Thymus (tissue), 11 donors: ENCODE data around the gene CLDND1. TPM values are rescaled to one million over a fixed set of nuclear protein-coding genes. Genes with fewer than 3 reads are reported as not detected.

Experiments used
- DNase-seq, 9 donors: peaks; one replicate each; pipeline ENCODE4 v3.0.0-alpha.2; 2013; ENCODE audit warnings: low spot score in 9 of 9, low read depth in 6 of 9, missing footprints in 1 of 9
- H3K27ac ChIP-seq, 2 donors: one replicate each; pipeline ENCODE4 v1.5.1; 2013; ENCODE audit warnings: control low read depth in 1 of 2, low read depth in 1 of 2, low read length in 1 of 2, mild to moderate bottlenecking in 1 of 2, moderate library complexity in 1 of 2
- H3K27me3 ChIP-seq, 2 donors: one replicate each; pipeline ENCODE4 v1.5.1; 2013; ENCODE audit warnings: low read length in 1 of 2; ENCODE audit not compliant: control insufficient read depth in 2 of 2, insufficient read depth in 1 of 2
- H3K36me3 ChIP-seq, 2 donors: one replicate each; pipeline ENCODE4 v1.5.1; 2013; ENCODE audit warnings: low read length in 1 of 2, mild to moderate bottlenecking in 1 of 2, moderate library complexity in 1 of 2; ENCODE audit not compliant: control insufficient read depth in 2 of 2, insufficient read depth in 2 of 2
- H3K4me1 ChIP-seq, 2 donors: one replicate each; pipeline ENCODE4 v1.5.1; 2013; ENCODE audit warnings: low read length in 2 of 2; ENCODE audit not compliant: control insufficient read depth in 2 of 2, insufficient read depth in 2 of 2
- H3K4me3 ChIP-seq, 2 donors: one replicate each; pipeline ENCODE4 v1.5.1; 2013; ENCODE audit warnings: low read length in 2 of 2, control low read depth in 1 of 2, mild to moderate bottlenecking in 1 of 2
- H3K9me3 ChIP-seq, 2 donors: one replicate each; pipeline ENCODE4 v1.5.1; 2013; ENCODE audit warnings: low read length in 1 of 2, mild to moderate bottlenecking in 1 of 2; ENCODE audit not compliant: control insufficient read depth in 2 of 2, insufficient read depth in 1 of 2
- WGBS: extraction: QIAGEN DNeasy Blood & Tissue Kit; methylation state at CpG from one replicate; pipeline ENCODE4 v1.1.7; 2013; 5-methylcytosine and 5-hydroxymethylcytosine counted together
- polyA plus RNA-seq: library from polyadenylated mRNA; stranded (reverse); fragments of 200-250 nt; gene quantifications from one replicate; pipeline ENCODE4 v1.2.3, GENCODE V29; 2013
- total RNA-seq: library from RNA; stranded (reverse); fragments of 120-200 nt; gene quantifications from one replicate; pipeline ENCODE4 v1.2.4, GENCODE V29; 2013
- donor health status: healthy.

The CLDND1 gene
- total and polyA plus RNA-seq, 2 donors, result 60.1 to 65.2 TPM

DNA sequence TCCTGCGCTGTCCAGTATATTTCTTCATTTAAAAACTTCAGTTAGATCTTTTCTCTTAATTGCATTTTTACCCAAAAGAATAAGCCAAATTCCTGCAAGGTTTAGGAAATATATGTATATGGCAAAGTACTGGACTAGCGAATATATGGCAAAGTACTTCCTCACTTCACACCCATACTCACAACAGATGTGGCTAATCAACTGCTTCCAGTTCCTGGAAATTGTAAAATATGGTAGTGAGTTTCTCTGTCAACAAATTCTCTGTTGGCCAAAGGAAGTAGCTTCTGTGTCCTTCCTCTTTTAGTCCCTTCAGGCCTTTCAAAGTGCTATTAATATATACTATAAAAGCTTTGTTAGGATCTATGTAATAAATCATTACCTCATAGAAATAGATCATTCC, 31.1 kb upstream of the CLDND1 start:
- 81% methylated on average over 2 of the region's 2 CpGs for WGBS
- no peak for DNase-seq
- no peak overlapping the region for H3K27ac ChIP-seq

DNA sequence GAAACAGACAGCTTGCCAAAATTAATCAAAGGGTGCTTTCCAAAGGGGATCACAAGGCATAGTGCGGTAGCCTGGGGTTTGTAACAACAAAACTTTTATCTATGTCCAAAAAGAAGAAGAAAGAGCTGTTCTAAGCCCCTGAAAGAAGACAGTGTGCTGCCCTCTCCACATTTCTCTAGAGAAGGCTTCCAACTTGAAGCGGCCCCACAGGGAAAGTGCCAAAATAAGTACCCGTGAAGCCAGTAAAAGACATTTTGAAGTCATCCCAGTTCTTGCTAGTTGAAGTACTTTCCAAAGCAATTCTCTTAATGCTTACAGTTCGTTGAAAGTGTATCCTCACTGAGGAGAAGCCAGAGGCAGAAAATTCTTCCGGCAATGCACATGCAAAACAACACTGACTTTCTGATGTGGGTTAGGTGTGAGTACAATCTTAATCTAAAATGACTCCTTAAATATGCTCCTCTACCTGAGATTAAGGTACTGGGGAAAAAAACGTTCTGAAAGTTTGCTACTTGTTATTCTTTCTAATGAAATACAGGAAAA, 30.4 kb upstream of the CLDND1 start:
- H3K4me1 ChIP-seq, result no peaks in the 10 kb centered on the region
- no peak overlapping the region for H3K27ac ChIP-seq
- DNase-seq, result no peak
- no peaks in the 10 kb centered on the region for H3K27me3 ChIP-seq
- H3K9me3 ChIP-seq, result no peaks in the 10 kb centered on the region
- no peaks in the 10 kb centered on the region for H3K36me3 ChIP-seq
- 92% methylated on average over 6 of the region's 6 CpGs for WGBS
- no peak overlapping the region for H3K4me3 ChIP-seq

More for the DNA sequence above, 31.1 kb upstream of the CLDND1 start:
- Histone ChIP-seq H3K9me3 (no peaks in the 10 kb centered on the region), H3K36me3 (no peaks in the 10 kb centered on the region), H3K27me3 (no peaks in the 10 kb centered on the region), H3K4me3 (no peak overlapping the region), H3K4me1 (no peaks in the 10 kb centered on the region)

DNA sequence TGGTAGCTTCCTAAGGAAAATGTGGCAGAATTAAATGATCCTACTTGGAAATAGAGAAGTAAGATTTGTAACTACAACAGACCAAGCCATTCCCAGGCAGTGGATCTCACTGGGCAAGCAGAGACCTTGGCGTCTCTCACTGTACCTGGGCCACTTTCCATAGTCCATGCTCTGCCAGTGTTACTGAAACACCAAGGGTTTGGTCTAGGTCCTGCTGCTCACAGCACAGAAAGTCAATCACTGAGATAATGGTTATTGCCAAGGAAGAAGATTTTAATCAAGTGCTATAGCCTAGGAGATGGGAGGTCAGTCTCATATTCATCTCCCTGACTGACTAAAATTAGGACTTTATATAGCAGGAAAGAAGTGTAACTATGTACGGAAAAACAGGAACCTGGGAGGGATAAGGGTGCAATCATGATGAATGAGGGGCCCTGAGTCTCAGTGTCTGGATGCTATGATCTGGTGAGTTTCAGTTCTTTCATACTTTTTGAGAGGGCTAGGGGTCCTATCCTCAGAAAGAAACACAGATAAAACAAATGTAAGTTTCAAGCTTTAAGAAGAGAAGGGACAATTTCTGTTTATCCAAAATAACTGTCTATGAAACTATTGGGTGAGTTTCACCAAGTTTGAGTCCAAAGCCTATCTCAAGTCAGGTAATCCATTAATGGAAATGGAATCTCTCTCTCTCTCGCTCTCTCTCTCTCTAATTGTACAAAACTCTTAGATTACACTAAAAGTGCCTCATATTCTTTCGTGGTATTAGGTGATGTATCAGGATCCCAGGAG, 29.7 kb upstream of the CLDND1 start:
- 94% methylated on average over 4 of the region's 4 CpGs for WGBS
- H3K27me3 ChIP-seq, result no peaks in the 10 kb centered on the region
- no peaks in the 10 kb centered on the region for H3K4me1 ChIP-seq
- H3K36me3 ChIP-seq, result no peaks in the 10 kb centered on the region
- H3K27ac ChIP-seq, result no peak overlapping the region
- H3K9me3 ChIP-seq, result no peaks in the 10 kb centered on the region
- DNase-seq, result no peak
- H3K4me3 ChIP-seq, result no peak overlapping the region

DNA sequence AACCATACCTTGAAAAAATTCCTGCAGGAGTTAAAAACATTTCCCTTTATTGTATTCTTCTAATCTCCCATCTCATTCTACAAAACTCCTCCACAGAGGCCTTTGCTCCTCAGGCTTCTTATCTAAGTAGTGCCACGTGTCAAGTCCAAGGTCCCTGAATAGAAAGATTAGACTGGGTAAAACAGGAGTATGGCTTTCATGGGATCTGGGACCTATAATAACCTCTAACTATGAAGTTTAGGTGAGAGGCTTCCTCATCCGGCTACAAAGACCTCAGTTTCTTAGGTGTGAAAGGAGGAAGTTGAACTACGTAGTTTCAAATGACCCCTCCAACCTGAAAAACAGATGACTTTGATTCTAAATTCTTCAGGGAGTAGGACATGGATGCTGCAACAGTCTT, 29.1 kb upstream of the CLDND1 start:
- 92% methylated on average over 3 of the region's 3 CpGs for WGBS
- no peak for DNase-seq
- H3K27me3 ChIP-seq, result no peaks in the 10 kb centered on the region
- H3K4me1 ChIP-seq, result no peaks in the 10 kb centered on the region
- no peak overlapping the region for H3K4me3 ChIP-seq
- H3K27ac ChIP-seq, result no peak overlapping the region
- no peaks in the 10 kb centered on the region for H3K9me3 ChIP-seq
- no peaks in the 10 kb centered on the region for H3K36me3 ChIP-seq

DNA sequence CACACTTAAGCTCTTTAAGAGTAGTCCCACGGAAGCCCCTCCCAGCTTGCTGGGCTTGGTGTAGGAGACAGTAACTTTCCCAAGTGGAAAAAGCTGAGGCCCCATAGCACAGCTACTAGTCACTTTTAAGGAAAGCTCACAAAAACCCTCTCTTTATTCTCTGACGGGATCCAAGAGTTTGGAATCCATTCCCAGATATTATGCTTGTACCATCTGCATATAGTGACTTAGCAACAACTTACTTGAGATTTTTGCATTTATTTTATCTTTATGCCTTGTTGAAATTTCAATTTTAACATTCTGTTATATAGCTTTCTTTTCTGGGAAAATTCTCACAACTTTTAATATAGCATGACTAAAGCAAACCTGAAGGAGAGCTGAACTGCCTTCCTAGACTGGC, 28.5 kb upstream of the CLDND1 start:
- no peaks in the 10 kb centered on the region for H3K9me3 ChIP-seq
- WGBS, result 98% methylated on average over 2 of the region's 2 CpGs
- H3K4me1 ChIP-seq, result no peaks in the 10 kb centered on the region
- H3K36me3 ChIP-seq, result no peaks in the 10 kb centered on the region
- no peak overlapping the region for H3K4me3 ChIP-seq
- no peaks in the 10 kb centered on the region for H3K27me3 ChIP-seq
- no peak for DNase-seq
- no peak overlapping the region for H3K27ac ChIP-seq

DNA sequence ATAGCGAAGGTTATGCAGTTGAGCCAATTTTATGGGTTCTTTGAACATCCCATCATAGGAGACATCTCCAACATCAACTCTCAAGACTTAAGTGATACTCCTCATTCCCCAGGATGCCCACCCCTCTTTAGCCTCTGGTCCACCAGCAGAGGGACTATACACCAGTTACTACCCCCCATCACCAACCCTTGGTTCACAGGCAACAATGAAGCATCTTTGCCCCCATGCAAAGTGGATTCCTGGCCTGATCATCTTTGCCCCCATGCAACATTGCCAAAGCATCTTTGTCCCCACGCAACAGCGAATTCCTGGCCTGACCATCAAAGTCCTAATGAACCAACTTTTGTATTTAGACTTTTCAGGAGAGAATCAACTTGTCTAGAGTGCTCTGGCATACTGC, 28.1 kb upstream of the CLDND1 start:
- no peak overlapping the region for H3K4me3 ChIP-seq
- DNase-seq, result no peak
- H3K27me3 ChIP-seq, result no peaks in the 10 kb centered on the region
- WGBS, result 96% methylated on average over 3 of the region's 3 CpGs
- H3K4me1 ChIP-seq, result no peaks in the 10 kb centered on the region
- no peaks in the 10 kb centered on the region for H3K36me3 ChIP-seq
- H3K9me3 ChIP-seq, result no peaks in the 10 kb centered on the region
- no peak overlapping the region for H3K27ac ChIP-seq

DNA sequence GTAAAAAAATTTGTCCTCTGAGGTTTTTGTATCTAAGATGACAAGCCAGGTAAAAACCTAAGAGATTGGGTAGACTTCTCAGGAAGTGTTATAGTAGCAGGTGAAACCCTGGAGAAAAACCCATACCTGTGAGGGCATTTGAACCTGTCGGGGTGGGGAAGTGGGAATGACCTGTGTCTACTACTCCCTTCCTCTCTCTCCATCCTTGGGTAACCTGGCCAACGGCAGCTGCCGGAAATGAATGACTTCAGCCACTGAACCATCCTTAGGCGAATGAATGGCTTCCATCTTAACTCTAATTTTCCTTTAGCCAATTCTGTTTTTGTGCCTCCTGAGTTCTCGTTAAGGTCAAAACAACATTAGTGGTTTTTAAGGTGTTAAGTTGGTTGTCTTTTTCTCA, 25.8 kb upstream of the CLDND1 start:
- WGBS, result 95% methylated on average over 5 of the region's 5 CpGs

DNA sequence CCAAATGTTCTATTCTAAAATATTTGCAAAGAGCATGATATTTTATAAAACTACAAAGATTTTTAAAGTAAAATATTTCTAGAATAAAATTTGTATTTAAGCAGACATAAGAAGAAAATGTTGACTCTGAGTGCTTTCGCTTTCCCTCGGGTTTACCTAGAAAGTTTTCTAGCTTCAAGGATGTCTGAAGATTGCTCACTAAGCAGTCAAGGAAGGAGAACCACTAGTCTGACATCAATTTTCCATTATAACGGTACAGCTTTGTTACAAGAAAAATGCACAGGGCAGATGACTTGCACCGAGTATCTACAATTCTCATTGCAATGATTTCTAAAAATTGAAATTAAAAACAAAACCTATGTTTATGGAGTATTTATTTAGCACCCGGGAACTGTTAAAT, 23.2 kb upstream of the CLDND1 start:
- H3K4me1 ChIP-seq, result no peaks in the 10 kb centered on the region
- no peak overlapping the region for H3K4me3 ChIP-seq
- H3K9me3 ChIP-seq, result no peaks in the 10 kb centered on the region
- no peak overlapping the region for H3K27ac ChIP-seq
- no peaks in the 10 kb centered on the region for H3K36me3 ChIP-seq
- H3K27me3 ChIP-seq, result no peaks in the 10 kb centered on the region
- 89% methylated on average over 5 of the region's 5 CpGs for WGBS
- DNase-seq, result no peak

More for the DNA sequence above, 25.8 kb upstream of the CLDND1 start:
- no peaks in the 10 kb centered on the region for H3K27me3 ChIP-seq
- H3K4me3 ChIP-seq, result no peak overlapping the region
- no peaks in the 10 kb centered on the region for H3K9me3 ChIP-seq
- H3K27ac ChIP-seq, result no peak overlapping the region
- H3K4me1 ChIP-seq, result no peaks in the 10 kb centered on the region
- DNase-seq, result no peak
- H3K36me3 ChIP-seq, result no peaks in the 10 kb centered on the region

GRCh38 chr3:98542623-98543022, 19.9 kb upstream of the CLDND1 start:
- no peak for DNase-seq
- H3K27me3 ChIP-seq, result no peaks in the 10 kb centered on the region
- H3K27ac ChIP-seq, result no peak overlapping the region
- no peaks in the 10 kb centered on the region for H3K4me1 ChIP-seq
- H3K4me3 ChIP-seq, result no peak overlapping the region
- WGBS, result 98% methylated on average over 1 of the region's 1 CpG
- H3K36me3 ChIP-seq, result no peaks in the 10 kb centered on the region
- H3K9me3 ChIP-seq, result no peaks in the 10 kb centered on the region
